Measurements from ENCODE around the gene SLC34A1.
A peak's percentile ranks its signal among the peaks of the same experiment; 100 is the strongest.

SLC34A1 gene

GRCh38 chr5:177368869-177369644 lies 15.2 kb upstream of the SLC34A1 start:
- peak; percentile 16 for TF ChIP-seq CTCF (IDR thresholded peaks at IDR 0.05)
- DNase-seq (ENCODE audit: low spot score), result no peak
- H3K4me3 ChIP-seq, result no peak overlapping the region
- no peak overlapping the region for H3K27ac ChIP-seq

GRCh38 chr5:177369645-177370440 lies 14.4 kb upstream of the SLC34A1 start:
- H3K27ac ChIP-seq, result peak overlapping the region in 1 of 2 donors; percentile 9
- DNase-seq (ENCODE audit: low spot score), result no peak

GRCh38 chr5:177370488-177371119 lies 13.6 kb upstream of the SLC34A1 start:
- H3K4me3 ChIP-seq, result peak overlapping the region; percentile 67
- no peak for DNase-seq (ENCODE audit: low spot score)
- TF ChIP-seq CTCF (IDR thresholded peaks at IDR 0.05), result no peak
- peak overlapping the region in 1 of 2 donors; percentile 13 for H3K27ac ChIP-seq

More at GRCh38 chr5:177369645-177370440, 14.4 kb upstream of the SLC34A1 start:
- TF ChIP-seq CTCF (IDR thresholded peaks at IDR 0.05), result no peak
- no peak overlapping the region for H3K4me3 ChIP-seq

- no peak for DNase-seq (ENCODE audit: low spot score)
- Histone ChIP-seq H3K27ac (peak overlapping the region in 1 of 2 donors; percentile 13), H3K4me3 (peak overlapping the region; percentile 67)
- TF ChIP-seq CTCF (IDR thresholded peaks at IDR 0.05), result peak; percentile 13
Measured at GRCh38 chr5:177371120-177372033, 12.9 kb upstream of the SLC34A1 start.

DNA sequence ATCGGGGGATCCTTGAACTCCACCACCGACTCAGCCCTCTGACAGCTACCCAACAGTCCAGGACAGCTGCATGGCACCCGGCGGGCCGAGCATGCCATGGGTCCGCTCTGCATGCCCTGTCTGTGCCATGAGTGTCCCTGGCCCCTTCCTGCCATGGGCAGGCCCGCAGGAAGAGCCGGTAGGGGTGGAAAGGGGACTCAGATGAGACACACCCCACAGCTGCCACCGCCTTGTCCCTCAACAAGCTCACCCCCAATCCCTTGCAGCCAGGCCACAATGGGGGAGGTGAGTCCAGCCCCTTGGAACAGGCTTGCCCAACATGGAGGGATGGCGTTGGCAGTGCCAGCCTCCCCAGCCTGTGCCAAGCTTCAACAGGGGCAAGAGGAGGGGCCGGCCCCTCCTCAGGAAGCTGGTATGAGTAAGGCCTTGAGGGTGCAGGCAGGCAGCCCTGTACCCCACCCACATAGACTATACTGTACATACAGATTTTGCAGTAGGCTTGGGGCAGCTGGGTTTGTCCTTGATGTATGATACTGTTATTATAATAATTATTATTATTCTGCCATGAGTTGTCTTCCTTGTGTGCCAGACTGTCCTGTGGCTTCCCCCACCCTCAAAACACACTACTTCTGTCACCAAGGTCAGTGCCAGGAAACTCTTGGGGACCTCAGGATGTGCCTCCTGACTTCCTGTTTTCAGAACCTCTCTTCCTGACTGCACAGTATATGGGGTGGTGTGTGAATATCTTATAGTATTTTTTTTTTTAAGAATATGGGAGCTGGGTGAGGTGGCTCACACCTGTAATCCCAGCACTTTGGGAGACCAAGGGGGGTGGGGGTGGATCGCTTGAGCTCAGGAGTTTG lies 12.0 kb upstream of the SLC34A1 start:
- TF ChIP-seq CTCF (IDR thresholded peaks at IDR 0.05), result no peak
- Histone ChIP-seq H3K27ac (no peak overlapping the region), H3K4me3 (no peak overlapping the region)
- no peak for DNase-seq (ENCODE audit: low spot score)
